HG02610 (cell line): ENCODE measurements around the gene MRPL2.
A peak's percentile ranks its signal among the peaks of the same experiment; 100 is the strongest.
"Not testable (repeated sequence)": the region's sequence is repeated elsewhere in the genome, so short reads cannot be mapped to it uniquely, and the experiment has no call there.

Experiments used
- ATAC-seq: cut with Tn5 transposase; IDR thresholded peaks from one replicate; pipeline ENCODE4 v1.9.1; 2021; ENCODE audit warnings: mild to moderate bottlenecking, moderate library complexity; ENCODE audit not compliant: unreplicated experiment

The MRPL2 gene

DNA sequence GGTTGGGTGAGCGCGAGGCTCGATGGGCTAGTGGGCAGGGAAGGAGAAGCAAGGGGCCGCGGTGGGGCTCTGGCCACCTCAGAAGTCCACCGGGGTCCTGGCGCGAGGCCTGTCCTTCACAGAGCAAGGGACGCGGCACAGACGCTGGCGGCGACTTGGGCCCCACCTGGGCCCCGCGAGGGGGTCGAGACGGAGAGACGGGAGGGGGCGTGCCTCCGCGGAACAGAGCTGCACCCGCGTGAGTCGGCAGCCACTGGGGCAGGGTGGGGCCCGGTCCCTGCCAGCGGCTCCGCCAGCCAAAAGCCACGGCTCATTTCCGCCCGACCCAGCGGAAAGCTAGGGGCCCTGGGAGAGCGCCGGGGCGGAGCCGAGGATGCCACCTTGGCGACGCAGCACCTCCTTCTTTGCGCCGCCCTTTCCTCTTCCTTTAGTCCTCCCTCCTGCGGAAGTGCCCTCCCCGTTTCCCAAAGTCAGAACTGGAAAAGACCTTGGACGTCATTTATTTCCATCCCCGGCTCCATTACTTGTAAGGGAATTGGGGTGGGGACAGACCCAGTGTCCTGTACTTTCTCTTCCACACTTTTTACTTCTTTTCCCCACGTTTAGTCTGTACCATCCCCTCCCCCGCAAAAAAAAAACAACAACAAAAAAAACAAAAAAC, 5.6 kb downstream of the MRPL2 start, which contains the start of gene CUL7:
TSS of gene CUL7 (minus strand) at position 307 of the 661 bp plus-strand sequence. CDS start 1,063 bp downstream, outside the sequence.
- peak; percentile 90 for ATAC-seq

DNA sequence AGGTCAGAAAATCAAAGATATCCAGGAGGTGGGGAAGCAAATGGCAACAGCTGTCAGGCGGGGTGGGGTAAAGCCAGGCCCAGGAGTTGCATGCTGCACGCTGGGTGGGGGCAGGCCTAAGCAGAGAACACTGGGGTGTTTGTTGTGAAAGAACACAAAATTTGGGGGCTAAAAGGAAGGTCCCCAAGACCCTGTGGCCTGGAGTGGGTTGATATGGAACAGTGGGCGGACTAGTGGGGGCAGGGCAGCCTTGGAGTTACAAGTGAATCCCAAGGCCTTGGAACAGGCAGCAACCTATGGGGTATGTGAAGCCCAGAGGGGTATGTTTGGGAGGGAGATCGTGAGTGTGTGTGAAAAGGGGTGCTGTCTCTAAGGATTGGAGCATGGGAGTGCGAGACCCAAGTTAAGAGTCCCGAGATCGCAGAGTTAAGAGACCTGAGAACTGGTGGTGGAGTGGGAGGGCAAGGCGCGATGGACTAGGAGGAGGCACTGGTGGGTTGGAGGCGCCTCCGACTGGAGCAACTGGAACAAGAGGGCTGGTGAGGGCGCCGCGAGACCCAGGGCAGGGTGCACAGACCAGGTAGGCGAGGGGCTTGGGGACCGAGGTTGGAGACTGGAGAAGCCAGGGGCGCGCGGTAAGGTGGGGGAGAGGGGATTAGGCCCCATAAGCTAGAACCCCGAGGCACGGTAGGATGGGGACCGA, 6.2 kb downstream of the MRPL2 start:
- peak; percentile 11 for ATAC-seq

- no peak for ATAC-seq
Observed at GRCh38 chr6:43052225-43052841, 6.9 kb downstream of the MRPL2 start.

DNA sequence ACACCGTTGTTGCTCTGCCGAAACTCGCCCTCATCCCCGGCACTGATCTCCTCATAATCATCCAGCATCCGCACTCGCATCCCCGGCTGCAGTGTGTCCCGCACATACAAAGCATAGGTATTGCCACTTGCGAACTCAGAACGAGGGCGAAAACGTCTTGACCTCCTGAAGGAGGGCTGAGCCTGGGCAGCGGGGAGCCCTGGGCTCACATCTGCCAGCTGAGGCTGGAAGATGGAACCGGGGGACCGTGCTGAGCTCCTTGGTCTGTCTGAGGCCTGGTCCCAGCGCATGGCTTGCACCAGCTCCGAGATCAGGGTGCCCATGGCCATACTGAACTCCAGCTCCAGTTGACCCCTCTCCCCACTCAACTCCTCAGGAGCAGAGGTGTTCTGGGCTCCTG, 8.3 kb downstream of the MRPL2 start:
- no peak for ATAC-seq

- no peak for ATAC-seq
Observed at GRCh38 chr6:43047998-43048397, 11.2 kb downstream of the MRPL2 start.

- ATAC-seq, result no peak
Observed at GRCh38 chr6:43045371-43045930, 13.8 kb downstream of the MRPL2 start.

DNA sequence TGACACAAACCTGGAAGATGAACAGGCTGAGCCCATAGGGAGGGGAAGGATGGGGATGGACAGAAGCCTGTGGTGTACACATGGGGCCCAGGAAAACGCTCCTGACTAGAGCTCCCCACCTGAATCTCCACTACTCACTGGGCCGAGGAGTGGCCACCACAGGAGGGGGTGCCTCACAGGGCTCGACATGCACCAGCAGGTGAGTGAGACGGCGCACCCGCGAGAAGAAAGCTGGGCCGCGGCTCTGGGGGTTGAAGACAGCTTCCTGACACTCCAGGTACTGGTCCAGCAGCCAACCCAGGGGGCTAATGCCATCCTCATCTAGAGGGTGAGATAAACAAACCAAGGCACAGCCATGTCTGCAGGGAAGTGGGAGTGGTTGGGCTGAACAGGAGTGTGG, 15.9 kb downstream of the MRPL2 start:
- ATAC-seq, result no peak

DNA sequence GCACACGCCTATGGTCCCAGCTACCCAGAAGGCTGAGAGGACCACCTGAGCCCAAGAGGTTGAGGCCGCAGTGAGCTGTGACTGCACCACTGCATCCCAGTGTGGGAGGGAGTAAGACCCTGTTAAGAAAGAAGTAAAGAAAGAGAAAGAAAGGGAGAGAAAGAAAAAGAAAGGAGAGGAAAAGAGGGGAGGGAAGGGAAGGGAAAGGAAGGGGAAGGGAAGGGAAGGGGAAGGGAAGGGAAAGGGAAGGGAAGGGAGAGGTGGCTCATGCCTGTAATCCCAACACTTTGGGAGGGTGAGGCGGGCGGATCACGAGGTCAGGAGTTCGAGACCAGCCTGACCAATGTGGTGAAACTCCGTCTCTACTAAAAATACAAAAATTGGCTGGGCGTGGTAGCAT, 17.8 kb downstream of the MRPL2 start:
- not testable (repeated sequence) for ATAC-seq

DNA sequence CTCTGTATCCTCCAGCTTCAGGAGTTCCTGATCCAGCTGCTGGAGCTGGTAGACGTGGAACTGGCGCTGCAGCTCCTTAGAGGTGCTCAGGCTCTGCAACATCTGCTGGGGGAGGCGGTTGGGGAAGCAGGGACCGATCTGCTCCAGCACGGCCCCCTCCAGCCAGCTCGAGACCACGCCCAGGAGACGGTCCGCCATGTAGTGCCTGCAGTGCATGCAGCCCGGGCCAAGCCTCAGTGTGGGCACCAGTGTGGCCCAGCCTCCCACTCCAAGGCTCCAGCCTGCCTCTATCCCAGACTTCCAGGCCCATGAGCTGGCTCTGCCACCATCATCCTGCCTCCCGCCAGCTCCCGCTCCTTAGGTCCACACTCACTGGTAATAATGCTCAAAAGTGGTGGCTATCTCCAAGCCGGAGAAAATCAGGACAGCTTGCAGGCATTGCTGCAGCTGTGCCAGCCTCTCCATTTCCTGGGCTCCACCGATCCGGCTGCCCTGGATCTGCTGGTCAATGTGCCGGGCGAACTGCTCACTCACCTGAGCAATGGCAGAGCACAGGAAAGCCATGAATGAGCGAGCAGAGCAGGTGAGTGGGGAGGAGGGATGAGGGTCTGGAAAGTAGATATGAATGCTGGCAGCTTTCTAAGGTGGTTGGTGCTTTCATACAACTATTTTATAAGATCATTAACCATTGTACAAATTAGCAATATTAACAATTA, 18.5 kb downstream of the MRPL2 start:
- ATAC-seq, result no peak

- no peak for ATAC-seq
Observed at GRCh38 chr6:43038727-43039126, 20.5 kb downstream of the MRPL2 start.

DNA sequence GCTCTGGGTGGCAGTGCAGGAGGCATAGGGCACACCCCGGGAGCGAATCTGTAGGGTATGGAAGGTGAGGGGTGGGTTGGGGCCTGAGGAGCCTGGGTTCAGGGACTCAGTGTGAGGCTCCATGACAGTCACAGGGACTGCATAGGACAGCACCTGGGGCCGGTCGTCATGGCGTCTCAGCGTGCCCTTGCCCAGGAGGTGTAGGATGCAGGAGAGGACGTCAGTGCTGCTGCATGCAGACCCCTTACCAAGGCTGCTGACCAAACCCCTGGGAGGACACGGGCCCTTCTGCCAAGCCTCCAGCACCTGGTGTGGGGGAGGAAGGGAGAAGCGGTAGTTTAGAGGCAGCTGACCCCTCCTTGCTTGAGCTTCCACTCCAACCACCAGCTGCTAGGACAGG, 21.5 kb downstream of the MRPL2 start:
- ATAC-seq, result no peak

- ATAC-seq, result no peak
Observed at GRCh38 chr6:43037197-43037596, 22.0 kb downstream of the MRPL2 start.

- no peak for ATAC-seq
Observed at GRCh38 chr6:43036712-43037111, 22.5 kb downstream of the MRPL2 start.

DNA sequence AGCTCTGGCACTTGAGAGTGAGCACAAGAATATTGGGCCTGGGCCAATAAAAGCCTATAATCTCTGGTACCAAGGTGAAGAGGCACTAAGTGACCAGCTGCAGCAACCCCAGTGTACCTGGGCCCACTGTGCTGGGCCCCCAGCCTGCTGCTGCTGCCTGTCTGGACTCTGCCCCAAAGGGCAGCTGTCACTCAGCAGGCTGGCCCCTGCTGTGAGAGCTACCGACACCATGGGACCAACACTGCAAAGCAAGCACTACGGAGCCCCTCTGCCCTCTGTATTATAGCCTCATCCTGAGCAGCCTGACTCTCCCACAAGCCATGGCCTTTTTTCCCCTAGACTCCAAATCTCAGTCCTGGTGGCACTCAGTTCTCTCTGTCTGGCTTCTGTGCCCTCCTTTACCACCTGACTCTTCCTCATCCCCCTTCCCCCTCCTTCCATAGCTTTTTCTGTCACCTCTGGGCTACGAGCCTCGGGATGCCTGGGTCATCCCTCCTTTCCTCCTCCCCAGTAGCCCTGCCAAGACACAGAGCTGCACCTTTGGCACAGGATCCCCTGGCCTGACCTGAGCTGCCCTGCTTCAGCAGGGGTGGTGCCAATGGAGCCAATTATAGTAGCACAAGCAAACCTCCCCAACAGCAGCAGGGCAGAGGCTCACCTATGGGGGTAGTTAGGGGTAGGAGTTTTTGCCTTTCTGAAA, 23.6 kb downstream of the MRPL2 start:
- ATAC-seq, result no peak

GRCh38 chr6:43034190-43034525, 25.1 kb downstream of the MRPL2 start:
- ATAC-seq, result no peak

- no peak for ATAC-seq
Observed at GRCh38 chr6:43033496-43034189, 25.6 kb downstream of the MRPL2 start.

DNA sequence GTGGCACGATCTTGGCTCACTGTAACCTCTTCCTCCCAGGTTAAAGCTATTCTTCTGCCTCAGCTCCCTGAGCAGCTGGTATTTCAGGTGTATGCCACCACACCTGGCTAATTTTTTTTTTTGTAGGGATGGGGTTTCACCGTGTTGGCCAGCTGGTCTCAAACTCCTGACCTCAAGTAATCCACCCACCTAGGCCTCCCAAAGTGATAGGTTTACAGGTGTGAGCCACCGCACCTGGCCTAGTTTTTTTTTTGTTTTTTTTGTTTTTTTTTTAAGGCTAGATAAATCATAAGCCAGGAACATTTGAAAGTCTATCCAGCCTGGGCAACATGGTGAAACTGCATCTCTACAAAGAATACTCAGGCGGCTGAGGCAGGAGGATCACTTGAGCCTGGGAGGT, 26.9 kb downstream of the MRPL2 start:
- ATAC-seq, result no peak

DNA sequence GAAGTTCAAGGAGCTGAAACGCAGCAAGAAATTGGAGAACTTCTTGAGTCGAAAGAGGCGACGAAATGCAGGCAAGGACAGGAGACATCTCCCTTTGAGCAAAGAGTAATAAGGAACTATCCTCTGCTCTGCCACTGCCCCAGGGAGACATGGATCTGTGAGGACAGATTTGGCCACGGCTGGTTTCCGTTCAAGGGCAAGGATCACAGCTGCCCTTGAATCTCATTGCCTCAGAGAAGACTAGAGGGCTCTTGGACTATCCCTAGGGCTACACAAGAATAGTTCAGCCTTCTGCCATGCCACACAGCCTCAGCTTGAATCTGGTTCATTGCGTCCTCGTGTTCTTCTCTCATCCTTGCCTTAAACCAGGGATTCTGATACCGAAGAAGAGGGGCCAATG, 30.1 kb downstream of the MRPL2 start:
- no peak for ATAC-seq

DNA sequence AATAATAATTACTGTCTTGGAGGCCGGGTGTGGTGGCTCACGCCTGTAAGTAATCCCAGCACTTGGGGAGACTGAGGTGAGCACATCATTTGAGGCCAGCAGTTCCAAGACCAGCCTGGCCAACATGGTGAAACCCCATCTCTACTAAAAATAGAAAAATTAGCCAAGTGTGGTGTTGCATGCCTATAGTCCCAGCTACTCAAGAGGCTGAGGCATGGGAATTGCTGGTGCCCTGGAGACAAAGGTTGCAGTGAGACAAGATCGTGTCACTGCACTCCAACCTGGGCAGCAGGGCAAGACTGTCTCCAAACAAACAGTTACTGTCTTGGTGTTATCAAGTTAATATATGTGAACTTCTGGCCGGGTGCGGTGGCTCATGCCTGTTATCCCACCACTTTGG, 32.9 kb downstream of the MRPL2 start:
- ATAC-seq, result no peak

- no peak for ATAC-seq
Observed at GRCh38 chr6:43024436-43024835, 34.8 kb downstream of the MRPL2 start.
